ENCODE measurements around the gene CNDP2. TPM values are rescaled to one million over a fixed set of nuclear protein-coding genes. Genes with fewer than 3 reads are reported as not detected.

Gene CNDP2
- total RNA-seq, 4 donors from 2014 or later = 58.4 to 79.9 (median 69.5) TPM

- Histone ChIP-seq H3K27me3 (no peaks in the 10 kb centered on the region), H3K27ac (no peak overlapping the region), H3K4me3 (no peak overlapping the region), H3K36me3 (peaks cover 93% of the 10 kb centered on the region), H3K9me3 (no peaks in the 10 kb centered on the region), H3K4me1 (no peaks in the 10 kb centered on the region)
- 93% methylated on average over 15 of the region's 15 CpGs for WGBS
- DNase-seq (ENCODE audit: low spot score in 2 of 2) = peak in 1 of 2 donors; percentile 65
- TF ChIP-seq POLR2A (IDR thresholded peaks at IDR 0.05) (no peak), CTCF (IDR thresholded peaks at IDR 0.05) (no peak)
These were observed 21.1 kb downstream of the CNDP2 start for GRCh38 chr18:74517236-74517630.

GRCh38 chr18:74518456-74519295 is 22.5 kb downstream of the CNDP2 start:
- no peak for DNase-seq (ENCODE audit: low spot score in 2 of 2)
- Histone ChIP-seq H3K27me3 (no peaks in the 10 kb centered on the region), H3K4me3 (no peak overlapping the region), H3K4me1 (no peaks in the 10 kb centered on the region), H3K9me3 (no peaks in the 10 kb centered on the region), H3K27ac (no peak overlapping the region), H3K36me3 (peaks cover 79% of the 10 kb centered on the region)
- TF ChIP-seq POLR2A (IDR thresholded peaks at IDR 0.05) (no peak), POLR2AphosphoS5 (IDR thresholded peaks at IDR 0.05) (no peak), EP300 (IDR thresholded peaks at IDR 0.05) (no peak), CTCF (IDR thresholded peaks at IDR 0.05) (no peak)
- WGBS = 84% methylated on average over 30 of the region's 32 CpGs

- no peak for DNase-seq (ENCODE audit: low spot score in 2 of 2)
- no peak overlapping the region for H3K27ac ChIP-seq
- H3K36me3 ChIP-seq = peaks cover 73% of the 10 kb centered on the region
- no peaks in the 10 kb centered on the region for H3K9me3 ChIP-seq
- TF ChIP-seq CTCF (IDR thresholded peaks at IDR 0.05) = no peak
- TF ChIP-seq EP300 (IDR thresholded peaks at IDR 0.05) = no peak
- no peak for TF ChIP-seq POLR2AphosphoS5 (IDR thresholded peaks at IDR 0.05)
- no peak overlapping the region for H3K4me3 ChIP-seq
- WGBS = 90% methylated on average over 17 of the region's 18 CpGs
- H3K4me1 ChIP-seq = peaks cover 4% of the 10 kb centered on the region
- H3K27me3 ChIP-seq = no peaks in the 10 kb centered on the region
These were observed 23.3 kb downstream of the CNDP2 start for GRCh38 chr18:74519320-74520095.

- Histone ChIP-seq H3K9me3 (no peaks in the 10 kb centered on the region), H3K4me1 (peaks cover 4% of the 10 kb centered on the region), H3K4me3 (no peak overlapping the region), H3K27me3 (no peaks in the 10 kb centered on the region), H3K27ac (no peak overlapping the region), H3K36me3 (peaks cover 66% of the 10 kb centered on the region)
- no peak for TF ChIP-seq POLR2AphosphoS5 (IDR thresholded peaks at IDR 0.05)
- no peak for TF ChIP-seq POLR2A (IDR thresholded peaks at IDR 0.05)
- TF ChIP-seq EP300 (IDR thresholded peaks at IDR 0.05) = no peak
- no peak for TF ChIP-seq CTCF (IDR thresholded peaks at IDR 0.05)
- 89% methylated on average over 14 of the region's 14 CpGs for WGBS
- DNase-seq (ENCODE audit: low spot score in 2 of 2) = no peak
These were observed 24.1 kb downstream of the CNDP2 start for GRCh38 chr18:74520096-74520833.
